SK-N-SH treated with all-trans-retinoic acid at 6 μM for 48 hours (cell line): Measurements from ENCODE around the gene FGF21.

ENCODE experiments used
- ARNTL ChIP-seq: fragments of 450-650 bp; formaldehyde crosslinking; IDR thresholded peaks from 2 replicates; pipeline ENCODE4 v1.5.0; 2020; ENCODE audit warnings: low read depth, mild to moderate bottlenecking, moderate library complexity, borderline replicate concordance
- CREB5 ChIP-seq: fragments of 250-450 bp; sonication (Bioruptor Pico); IDR thresholded peaks from 2 replicates; pipeline ENCODE4 v1.5.1; 2020; ENCODE audit warnings: low read depth, mild to moderate bottlenecking, moderate library complexity
- CSRNP3 ChIP-seq: fragments of 250-450 bp; sonication (Bioruptor Pico); IDR thresholded peaks from 2 replicates; pipeline ENCODE4 v1.5.1; 2021; ENCODE audit warnings: mild to moderate bottlenecking, moderate library complexity
- ESRRG ChIP-seq: fragments of 250-450 bp; sonication (Bioruptor Pico); IDR thresholded peaks from 2 replicates; pipeline ENCODE4 v1.6.1; 2021; ENCODE audit warnings: mild to moderate bottlenecking
- OSR1 ChIP-seq: fragments of 250-450 bp; sonication (Bioruptor Pico); IDR thresholded peaks from 2 replicates; pipeline ENCODE4 v1.8.0; 2022; ENCODE audit warnings: moderate library complexity, mild to moderate bottlenecking, inconsistent platforms
- PATZ1 ChIP-seq: fragments of 250-450 bp; sonication (Bioruptor Pico); IDR thresholded peaks from 2 replicates; pipeline ENCODE4 v1.8.0; 2020; ENCODE audit warnings: mild to moderate bottlenecking, moderate library complexity, borderline replicate concordance
- RARB ChIP-seq: fragments of 250-450 bp; sonication (Bioruptor Pico); IDR thresholded peaks from 2 replicates; pipeline ENCODE4 v1.8.0; 2021; ENCODE audit warnings: mild to moderate bottlenecking, moderate library complexity
- TCF4 ChIP-seq: fragments of 250-450 bp; sonication (Bioruptor Pico); IDR thresholded peaks from 2 replicates; pipeline ENCODE4 v1.8.0; 2021; ENCODE audit warnings: mild to moderate bottlenecking, moderate library complexity, borderline replicate concordance
- TOX ChIP-seq: fragments of 250-450 bp; sonication (Bioruptor Pico); IDR thresholded peaks from 2 replicates; pipeline ENCODE4 v1.8.0; 2021; ENCODE audit warnings: mild to moderate bottlenecking, moderate library complexity, borderline replicate concordance
- ZFP3 ChIP-seq: fragments of 250-450 bp; sonication (Bioruptor Pico); IDR thresholded peaks from 2 replicates; pipeline ENCODE4 v1.5.0; 2020; ENCODE audit warnings: mild to moderate bottlenecking, moderate library complexity
- ZFP30 ChIP-seq: fragments of 450-650 bp; formaldehyde crosslinking; IDR thresholded peaks from 2 replicates; pipeline ENCODE4 v1.5.0; 2022; ENCODE audit warnings: mild to moderate bottlenecking, moderate library complexity
- ZNF565 ChIP-seq: fragments of 450-650 bp; formaldehyde crosslinking; conservative IDR thresholded peaks from 2 replicates; pipeline ENCODE4 v1.5.0; 2020; ENCODE audit warnings: low read depth, mild to moderate bottlenecking, moderate library complexity
- TF ChIP-seq, protein P1 (sequence below): fragments of 250-450 bp; sonication (Bioruptor Pico); IDR thresholded peaks from 2 replicates; pipeline ENCODE4 v1.5.0; 2020; ENCODE audit warnings: mild to moderate bottlenecking, moderate library complexity

DNA sequence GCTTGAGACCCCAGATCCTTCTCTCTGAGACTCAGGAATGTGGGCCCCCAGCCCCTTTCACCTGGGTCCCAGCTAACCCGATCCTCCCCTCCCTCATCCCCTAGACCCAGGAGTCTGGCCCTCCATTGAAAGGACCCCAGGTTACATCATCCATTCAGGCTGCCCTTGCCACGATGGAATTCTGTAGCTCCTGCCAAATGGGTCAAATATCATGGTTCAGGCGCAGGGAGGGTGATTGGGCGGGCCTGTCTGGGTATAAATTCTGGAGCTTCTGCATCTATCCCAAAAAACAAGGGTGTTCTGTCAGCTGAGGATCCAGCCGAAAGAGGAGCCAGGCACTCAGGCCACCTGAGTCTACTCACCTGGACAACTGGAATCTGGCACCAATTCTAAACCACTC is 463 bp downstream of the FGF21 start:
- TF ChIP-seq TCF4 (CRISPR knock-in tag): no peak
- no peak for TF ChIP-seq TOX
- TF ChIP-seq OSR1 (CRISPR knock-in tag): no peak
- no peak for TF ChIP-seq ZNF565
- no peak for TF ChIP-seq ZFP30 (CRISPR knock-in tag)
- TF ChIP-seq, protein P1, sequence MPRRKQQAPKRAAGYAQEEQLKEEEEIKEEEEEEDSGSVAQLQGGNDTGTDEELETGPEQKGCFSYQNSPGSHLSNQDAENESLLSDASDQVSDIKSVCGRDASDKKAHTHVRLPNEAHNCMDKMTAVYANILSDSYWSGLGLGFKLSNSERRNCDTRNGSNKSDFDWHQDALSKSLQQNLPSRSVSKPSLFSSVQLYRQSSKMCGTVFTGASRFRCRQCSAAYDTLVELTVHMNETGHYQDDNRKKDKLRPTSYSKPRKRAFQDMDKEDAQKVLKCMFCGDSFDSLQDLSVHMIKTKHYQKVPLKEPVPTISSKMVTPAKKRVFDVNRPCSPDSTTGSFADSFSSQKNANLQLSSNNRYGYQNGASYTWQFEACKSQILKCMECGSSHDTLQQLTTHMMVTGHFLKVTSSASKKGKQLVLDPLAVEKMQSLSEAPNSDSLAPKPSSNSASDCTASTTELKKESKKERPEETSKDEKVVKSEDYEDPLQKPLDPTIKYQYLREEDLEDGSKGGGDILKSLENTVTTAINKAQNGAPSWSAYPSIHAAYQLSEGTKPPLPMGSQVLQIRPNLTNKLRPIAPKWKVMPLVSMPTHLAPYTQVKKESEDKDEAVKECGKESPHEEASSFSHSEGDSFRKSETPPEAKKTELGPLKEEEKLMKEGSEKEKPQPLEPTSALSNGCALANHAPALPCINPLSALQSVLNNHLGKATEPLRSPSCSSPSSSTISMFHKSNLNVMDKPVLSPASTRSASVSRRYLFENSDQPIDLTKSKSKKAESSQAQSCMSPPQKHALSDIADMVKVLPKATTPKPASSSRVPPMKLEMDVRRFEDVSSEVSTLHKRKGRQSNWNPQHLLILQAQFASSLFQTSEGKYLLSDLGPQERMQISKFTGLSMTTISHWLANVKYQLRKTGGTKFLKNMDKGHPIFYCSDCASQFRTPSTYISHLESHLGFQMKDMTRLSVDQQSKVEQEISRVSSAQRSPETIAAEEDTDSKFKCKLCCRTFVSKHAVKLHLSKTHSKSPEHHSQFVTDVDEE: no peak
- no peak for TF ChIP-seq PATZ1 (CRISPR knock-in tag)
- no peak for TF ChIP-seq ARNTL
- TF ChIP-seq ZFP3 (CRISPR knock-in tag): no peak
- no peak for TF ChIP-seq ESRRG (CRISPR knock-in tag)
- no peak for TF ChIP-seq CSRNP3 (CRISPR knock-in tag)
- TF ChIP-seq RARB: no peak
- TF ChIP-seq CREB5: no peak
